RKO (cell line): ENCODE measurements around the gene AIFM1.

Source experiments
- DNase-seq: peaks from one replicate; pipeline ENCODE4 v3.0.0-alpha.2; 2016; ENCODE audit warnings: low spot score

Gene AIFM1

GRCh38 chrX:130170752-130171445 lies 5.3 kb upstream of the AIFM1 start:
- DNase-seq = no peak

GRCh38 chrX:130167040-130167439 lies 1.4 kb upstream of the AIFM1 start:
- no peak for DNase-seq

- no peak for DNase-seq
Measured at GRCh38 chrX:130166503-130166777, 799 bp upstream of the AIFM1 start.

DNA sequence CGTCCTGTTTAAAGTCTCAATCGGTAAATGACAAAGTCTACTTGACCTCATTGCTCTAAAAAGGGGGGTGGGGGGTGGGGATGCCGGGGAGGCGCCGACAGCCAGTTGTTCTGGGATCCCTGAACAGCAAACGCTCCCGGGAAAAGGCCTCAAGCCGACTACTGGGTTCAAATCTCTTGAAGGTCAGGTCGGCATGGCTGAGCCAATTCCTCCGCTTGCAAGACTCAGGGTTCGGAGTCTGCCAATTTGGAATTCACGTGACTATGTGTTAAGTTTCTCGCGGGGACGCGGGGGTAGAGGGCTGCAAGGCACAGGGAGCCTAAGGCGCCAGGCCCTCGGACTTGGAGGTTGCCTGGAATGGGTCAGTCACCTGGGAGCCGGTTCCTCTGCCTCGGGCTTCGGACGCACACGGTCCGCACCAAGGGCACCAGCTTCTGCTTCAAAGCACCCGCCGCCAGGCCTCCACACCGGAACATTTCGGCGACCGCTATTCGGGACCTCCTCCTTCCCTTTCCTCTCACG lies 399 bp downstream of the AIFM1 start:
- peak; percentile 56 for DNase-seq

- DNase-seq = no peak
Measured at GRCh38 chrX:130163398-130163797, 2.2 kb downstream of the AIFM1 start.

DNA sequence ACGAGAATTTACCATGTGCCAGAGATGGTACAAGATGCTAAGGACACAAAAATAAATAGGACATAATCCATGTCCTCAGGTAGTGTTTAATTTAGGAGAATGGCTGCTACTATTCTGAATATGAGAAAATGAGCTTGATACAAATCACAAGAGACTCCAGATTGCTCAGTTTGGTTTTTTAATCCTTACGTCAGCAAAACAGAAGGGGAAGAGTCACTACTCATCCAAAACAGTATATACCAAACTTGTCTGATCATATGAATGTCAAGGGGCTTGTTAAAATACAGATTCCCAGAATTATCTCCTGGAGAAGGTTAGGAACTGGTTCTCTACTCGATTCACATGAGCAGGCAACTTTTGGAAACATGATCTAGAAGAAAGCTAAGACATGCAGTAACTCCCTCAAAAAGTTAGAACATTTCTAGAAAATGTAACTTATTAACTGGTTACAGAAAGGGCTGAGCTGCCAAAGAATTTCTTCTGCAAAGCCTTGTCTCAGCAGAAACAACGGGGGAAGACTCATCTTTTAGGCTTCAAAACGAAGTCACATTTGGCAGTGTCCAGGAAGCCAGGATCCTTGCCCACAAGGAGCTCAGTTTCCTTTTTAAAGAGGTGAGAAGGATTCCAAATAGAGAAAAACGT lies 3.4 kb downstream of the AIFM1 start:
- DNase-seq = no peak

DNA sequence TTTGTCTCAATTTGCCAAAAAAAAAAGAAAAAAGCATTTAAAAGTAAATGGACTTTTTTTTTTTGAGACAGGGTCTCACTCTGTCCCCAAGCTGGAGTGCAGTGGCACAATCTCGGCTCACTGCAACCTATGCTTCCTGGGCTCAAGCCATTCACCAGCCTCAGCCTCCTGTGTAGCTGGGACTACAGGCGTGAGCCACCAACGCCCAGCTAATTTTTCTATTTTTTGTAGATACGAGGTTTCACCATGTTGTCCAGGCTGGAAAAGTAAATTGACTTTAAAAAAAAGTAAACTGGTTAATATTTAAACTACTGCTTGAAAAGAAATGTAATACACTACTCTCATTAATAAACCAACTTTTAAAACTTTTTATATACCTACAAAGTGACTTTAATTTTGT lies 5.9 kb downstream of the AIFM1 start:
- DNase-seq = no peak

GRCh38 chrX:130158311-130158710 lies 7.3 kb downstream of the AIFM1 start:
- no peak for DNase-seq

- DNase-seq = no peak
Measured at GRCh38 chrX:130155564-130155963, 10.1 kb downstream of the AIFM1 start.

DNA sequence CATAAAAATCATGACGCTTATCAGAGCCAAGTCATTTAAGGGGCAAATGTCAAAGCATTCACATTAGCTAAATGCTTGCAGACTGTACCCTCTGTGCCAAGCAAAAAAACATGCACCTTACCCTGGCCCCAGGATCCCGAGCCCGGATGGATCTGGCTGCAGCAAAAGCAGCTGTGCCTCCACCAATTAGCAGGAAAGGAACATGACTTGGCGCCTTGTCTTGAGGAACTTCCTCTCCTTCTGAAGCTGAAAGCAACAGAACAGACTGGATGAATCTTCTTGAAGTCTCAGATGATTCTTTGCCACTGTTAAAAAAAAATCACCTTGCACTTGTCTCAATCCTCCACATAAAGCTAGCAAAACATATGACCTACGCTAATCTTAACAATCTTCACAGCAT lies 18.0 kb downstream of the AIFM1 start:
- no peak for DNase-seq

DNA sequence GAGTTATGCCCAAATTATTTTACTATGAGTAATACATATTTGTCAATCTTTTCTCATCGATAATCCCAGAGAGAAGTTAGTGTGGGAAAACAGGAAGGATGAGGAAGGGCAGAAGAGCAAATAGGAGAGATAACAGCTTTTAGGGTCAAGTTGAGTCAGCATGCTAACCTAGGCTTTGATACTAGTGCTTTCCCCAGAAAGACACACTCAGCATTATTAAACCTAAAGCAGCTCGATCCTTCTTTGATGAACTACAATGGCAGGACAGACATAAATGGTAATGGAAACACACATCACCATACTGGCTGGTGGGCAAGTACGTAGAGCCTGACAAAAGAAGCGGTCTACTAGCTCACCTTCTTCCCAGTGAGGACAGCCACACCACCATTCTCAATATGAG lies 20.5 kb downstream of the AIFM1 start:
- DNase-seq = no peak

- DNase-seq = no peak
Measured at GRCh38 chrX:130144509-130144908, 21.1 kb downstream of the AIFM1 start.

GRCh38 chrX:130139474-130140201 lies 26.0 kb downstream of the AIFM1 start:
- DNase-seq = no peak

DNA sequence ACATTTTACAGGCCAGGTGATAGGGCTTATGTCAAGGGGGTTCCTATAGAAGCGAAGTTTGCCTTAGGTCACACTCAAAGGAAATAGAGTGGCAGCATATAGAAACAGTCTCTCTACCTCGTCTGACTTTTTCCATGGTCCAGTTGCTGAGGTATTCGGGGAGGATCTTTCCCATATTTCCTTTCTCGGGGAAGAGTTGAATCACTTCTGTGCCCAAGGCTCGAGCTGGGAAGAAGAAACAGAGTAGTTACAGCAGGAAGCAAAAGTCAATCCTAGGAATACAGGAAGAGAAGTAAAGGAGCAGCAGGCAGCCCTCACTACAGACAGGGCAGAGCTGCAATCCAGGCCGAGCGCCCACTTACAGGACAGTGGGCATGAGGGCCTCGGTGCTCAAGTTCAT lies 28.7 kb downstream of the AIFM1 start:
- DNase-seq = no peak

DNA sequence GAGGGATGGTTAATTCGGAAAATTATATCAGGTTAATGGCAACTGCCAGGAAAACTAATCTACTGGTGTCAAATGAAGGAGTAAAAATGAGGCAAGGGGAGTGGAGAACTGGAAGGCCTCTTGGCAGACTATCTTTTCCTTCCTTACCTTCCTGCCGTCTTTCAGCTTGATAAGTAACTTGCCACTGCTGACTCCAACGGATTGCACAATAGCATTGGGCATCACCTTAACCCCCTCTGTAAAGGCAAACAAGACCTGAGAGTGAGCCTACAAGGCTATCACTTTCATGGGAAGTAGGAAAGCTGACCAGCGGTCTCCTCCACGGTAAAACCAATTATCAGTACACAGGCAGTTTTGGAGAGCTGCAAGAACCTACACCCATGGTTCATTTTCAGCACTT lies 29.1 kb downstream of the AIFM1 start:
- no peak for DNase-seq

GRCh38 chrX:130130990-130131389 lies 34.7 kb downstream of the AIFM1 start:
- no peak for DNase-seq

GRCh38 chrX:130125091-130125874 lies 40.4 kb downstream of the AIFM1 start:
- no peak for DNase-seq

GRCh38 chrX:130124577-130124976 lies 41.1 kb downstream of the AIFM1 start:
- DNase-seq = no peak

- no peak for DNase-seq
Measured at GRCh38 chrX:130121505-130121800, 44.2 kb downstream of the AIFM1 start.

- DNase-seq = peak; percentile 81
Measured at GRCh38 chrX:130120746-130121504, 44.7 kb downstream of the AIFM1 start.

DNA sequence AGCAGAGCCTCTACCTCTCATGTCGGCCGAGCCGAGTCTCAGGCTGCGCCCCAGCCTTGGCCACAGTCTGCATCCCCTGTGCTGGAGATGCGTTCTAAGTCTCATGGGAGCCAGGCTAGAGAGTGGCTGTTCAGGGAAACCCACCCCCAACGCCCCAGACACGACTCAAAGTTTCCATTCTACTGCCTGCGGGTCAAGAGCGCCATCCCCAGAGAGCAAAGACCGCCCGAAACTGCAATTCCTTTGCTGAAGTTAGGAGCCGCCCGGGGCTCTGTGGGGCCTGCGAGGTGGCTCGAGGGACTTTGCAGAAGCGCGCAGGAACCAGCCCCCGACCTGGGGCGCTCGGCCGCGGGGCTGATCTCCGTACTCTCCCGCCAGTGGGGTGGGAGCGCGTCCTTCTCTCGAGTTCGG lies 45.3 kb downstream of the AIFM1 start:
- DNase-seq = no peak

DNA sequence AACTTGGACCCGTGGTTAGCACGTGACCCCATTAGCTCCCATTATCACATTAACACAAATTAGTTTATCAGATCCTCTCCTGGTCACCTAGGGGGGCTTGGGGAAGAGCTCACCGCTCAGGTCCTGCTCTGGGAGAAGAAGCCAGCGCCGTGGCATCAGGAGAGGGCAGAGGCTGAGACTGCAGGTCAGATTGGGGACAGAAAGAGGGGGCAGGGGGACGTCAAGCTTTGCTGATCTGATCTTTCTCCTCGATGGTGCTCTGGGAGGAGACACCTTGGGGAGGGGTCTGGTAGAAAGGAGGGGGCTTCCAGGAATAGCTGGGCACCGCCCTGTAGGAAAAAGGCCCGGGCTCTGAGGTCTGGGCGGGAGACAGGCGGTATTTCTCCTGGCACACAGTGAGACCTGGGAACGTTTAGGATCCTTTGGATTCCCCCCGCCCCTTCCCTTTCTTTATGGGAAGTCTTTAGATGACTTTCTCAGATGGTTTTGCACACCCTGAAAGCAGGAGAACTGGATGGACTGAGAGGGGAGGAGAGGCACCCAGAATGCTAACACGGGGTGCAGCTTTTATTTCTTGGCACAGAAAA lies 46.2 kb downstream of the AIFM1 start:
- no peak for DNase-seq
